ENCODE results near the gene MAPKAP1. TPM values are rescaled to one million over a fixed set of nuclear protein-coding genes. Genes with fewer than 3 reads are reported as not detected.
"Not testable (repeated sequence)": the region's sequence is repeated elsewhere in the genome, so short reads cannot be mapped to it uniquely, and the experiment has no call there.

The MAPKAP1 gene
- polyA plus RNA-seq, 3 donors: 39.9 to 57.5 (median 44.1) TPM

GRCh38 chr9:125579030-125579932 lies 127.7 kb downstream of the MAPKAP1 start:
- Histone ChIP-seq H3K9ac (ENCODE audit: insufficient read depth, low read length, poor library complexity, severe bottlenecking) (no peak overlapping the region), H2AFZ (ENCODE audit: insufficient read depth, low read depth, low read length, poor library complexity, severe bottlenecking) (no peak overlapping the region), H3K27me3 (ENCODE audit: control insufficient read depth in 2 of 2, insufficient read depth in 2 of 2, low read length in 2 of 2) (no peaks in the 10 kb centered on the region), H4K20me1 (ENCODE audit: insufficient read depth, low read length) (no peaks in the 10 kb centered on the region), H3K79me2 (ENCODE audit: insufficient read depth, low read length) (no peaks in the 10 kb centered on the region), H3K4me3 (replicated peaks in 1 of 3; ENCODE audit: low read depth in 2 of 3, low read length in 3 of 3) (no peak overlapping the region), H3K4me1 (ENCODE audit: control insufficient read depth in 1 of 2, insufficient read depth in 2 of 2, low read length in 2 of 2) (no peaks in the 10 kb centered on the region), H3K4me2 (replicated peaks; ENCODE audit: extremely low read depth, low read length, poor library complexity, severe bottlenecking) (no peak overlapping the region), H3K27ac (ENCODE audit: low read depth in 1 of 2, low read length in 2 of 2) (no peak overlapping the region), H3K36me3 (replicated peaks in 1 of 2; ENCODE audit: control insufficient read depth in 1 of 2, insufficient read depth in 2 of 2, low read length in 2 of 2) (peaks cover 10 to 39% of the 10 kb centered on the region in 2 donors), H3K9me3 (replicated peaks in 1 of 2; ENCODE audit: control insufficient read depth in 1 of 2, insufficient read depth in 1 of 2, low read length in 2 of 2) (no peaks in the 10 kb centered on the region)
- no peak overlapping the region for H3K4me3 Mint-ChIP-seq
- no peak for DNase-seq
- no peaks in the 10 kb centered on the region for H3K27me3 Mint-ChIP-seq (ENCODE audit: low read depth in 3 of 3)
- intact Hi-C loops (cut with micrococcal nuclease): no loop called here
- no peaks in the 10 kb centered on the region for H3K4me1 Mint-ChIP-seq
- WGBS (ENCODE audit: insufficient coverage): 100% methylated on average over 6 of the region's 12 CpGs
- peaks cover 0 to 14% (median 8%) of the 10 kb centered on the region in 7 donors for H3K9me3 Mint-ChIP-seq
- no peak for TF ChIP-seq CTCF (IDR thresholded peaks at IDR 0.05)
- no peak overlapping the region for H3K27ac Mint-ChIP-seq
- peaks cover 47 to 59% of the 10 kb centered on the region in 2 donors for H3K36me3 Mint-ChIP-seq

DNA sequence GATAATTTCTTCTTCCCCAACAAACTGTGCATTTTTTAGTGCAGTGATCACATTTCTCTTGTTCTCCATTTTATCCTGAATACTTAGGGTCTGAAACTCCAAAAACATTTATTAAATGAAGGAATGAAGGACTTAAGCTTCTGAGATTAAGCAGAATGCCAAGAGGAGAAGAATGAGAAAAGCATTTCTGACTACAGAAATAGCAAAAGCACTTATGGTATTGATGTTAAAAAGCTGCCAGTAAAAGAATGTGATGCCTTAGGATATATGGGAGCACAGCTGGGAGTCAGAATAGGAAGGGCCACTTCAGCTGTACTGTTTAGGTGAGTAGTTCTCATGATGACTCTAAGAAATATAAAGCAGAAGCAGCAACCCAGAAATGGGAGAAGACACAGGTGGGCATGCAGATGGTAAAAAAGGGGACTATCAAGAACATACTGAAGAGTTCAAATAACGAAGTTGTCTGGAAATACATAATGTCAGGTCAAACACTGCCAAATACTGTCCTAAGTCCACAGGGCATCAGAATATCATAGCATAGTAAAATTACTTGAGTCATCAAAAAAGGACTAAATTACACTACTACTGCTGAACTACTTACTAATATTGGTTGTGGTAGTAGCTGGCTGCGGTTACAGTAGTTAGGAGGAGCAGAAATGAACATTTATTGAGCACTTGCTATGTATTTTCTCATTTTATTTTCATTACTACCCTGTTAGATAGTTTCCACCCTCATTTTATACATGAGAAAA lies 132.7 kb downstream of the MAPKAP1 start:
- intact Hi-C loops (cut with micrococcal nuclease): no loop called here
- Mint-ChIP-seq H3K4me3 (no peak overlapping the region), H3K36me3 (peaks cover 21 to 41% of the 10 kb centered on the region in 2 donors), H3K27ac (no peak overlapping the region), H3K9me3 (peaks cover 8 to 27% (median 19%) of the 10 kb centered on the region in 7 donors), H3K4me1 (no peaks in the 10 kb centered on the region), H3K27me3 (ENCODE audit: low read depth in 3 of 3) (no peaks in the 10 kb centered on the region)
- DNase-seq: no peak
- no peak overlapping the region for H3K27ac ChIP-seq (ENCODE audit: low read depth in 1 of 2, low read length in 2 of 2)
- peaks cover 10 to 11% of the 10 kb centered on the region in 2 donors for H3K9me3 ChIP-seq (replicated peaks in 1 of 2; ENCODE audit: control insufficient read depth in 1 of 2, insufficient read depth in 1 of 2, low read length in 2 of 2)
- H3K79me2 ChIP-seq (ENCODE audit: insufficient read depth, low read length): no peaks in the 10 kb centered on the region
- H3K4me1 ChIP-seq (ENCODE audit: control insufficient read depth in 1 of 2, insufficient read depth in 2 of 2, low read length in 2 of 2): no peaks in the 10 kb centered on the region
- H2AFZ ChIP-seq (ENCODE audit: insufficient read depth, low read depth, low read length, poor library complexity, severe bottlenecking): no peak overlapping the region
- no peaks in the 10 kb centered on the region for H3K27me3 ChIP-seq (ENCODE audit: control insufficient read depth in 2 of 2, insufficient read depth in 2 of 2, low read length in 2 of 2)
- H3K4me3 ChIP-seq (replicated peaks in 1 of 3; ENCODE audit: low read depth in 2 of 3, low read length in 3 of 3): no peak overlapping the region
- H4K20me1 ChIP-seq (ENCODE audit: insufficient read depth, low read length): peaks cover 4% of the 10 kb centered on the region
- no peak overlapping the region for H3K9ac ChIP-seq (ENCODE audit: insufficient read depth, low read length, poor library complexity, severe bottlenecking)
- no CpG with 5 or more reads among the region's 2 CpGs for WGBS (ENCODE audit: insufficient coverage)
- no peak for TF ChIP-seq CTCF (IDR thresholded peaks at IDR 0.05)
- H3K36me3 ChIP-seq (replicated peaks in 1 of 2; ENCODE audit: control insufficient read depth in 1 of 2, insufficient read depth in 2 of 2, low read length in 2 of 2): peaks cover 0 to 35% of the 10 kb centered on the region in 2 donors
- no peak overlapping the region for H3K4me2 ChIP-seq (replicated peaks; ENCODE audit: extremely low read depth, low read length, poor library complexity, severe bottlenecking)

DNA sequence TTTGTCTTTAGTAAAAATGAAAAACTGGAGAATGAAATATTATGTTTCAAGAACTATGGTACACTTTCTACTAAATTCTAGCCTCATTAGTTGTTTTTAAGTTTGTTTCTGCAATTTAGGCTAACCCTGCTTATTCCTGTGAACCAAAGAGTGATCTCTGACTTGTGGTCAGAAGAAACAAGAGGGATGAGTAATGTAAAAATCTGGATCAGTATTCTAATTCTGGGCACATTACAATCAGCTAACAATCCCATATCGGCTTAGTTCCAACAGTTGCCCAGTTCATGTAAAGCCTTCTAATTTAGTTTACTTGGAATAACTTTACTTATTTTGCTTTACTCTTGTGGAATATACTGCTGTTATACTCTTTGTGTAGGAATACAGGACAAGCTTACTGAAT lies 134.5 kb downstream of the MAPKAP1 start:
- Mint-ChIP-seq H3K36me3 (peaks cover 22 to 33% of the 10 kb centered on the region in 2 donors), H3K9me3 (peaks cover 8 to 25% (median 19%) of the 10 kb centered on the region in 7 donors)
- H3K4me3 Mint-ChIP-seq; H3K4me3 ChIP-seq (replicated peaks in 1 of 3; ENCODE audit: low read depth in 2 of 3, low read length in 3 of 3); intact Hi-C loops (cut with micrococcal nuclease); H3K4me2 ChIP-seq (replicated peaks; ENCODE audit: extremely low read depth, low read length, poor library complexity, severe bottlenecking); H3K79me2 ChIP-seq (ENCODE audit: insufficient read depth, low read length); H3K4me1 Mint-ChIP-seq; H3K27me3 Mint-ChIP-seq (ENCODE audit: low read depth in 3 of 3); H3K27ac ChIP-seq (ENCODE audit: low read depth in 1 of 2, low read length in 2 of 2); H3K27ac Mint-ChIP-seq; H3K4me1 ChIP-seq (ENCODE audit: control insufficient read depth in 1 of 2, insufficient read depth in 2 of 2, low read length in 2 of 2); H2AFZ ChIP-seq (ENCODE audit: insufficient read depth, low read depth, low read length, poor library complexity, severe bottlenecking); DNase-seq; H4K20me1 ChIP-seq (ENCODE audit: insufficient read depth, low read length); H3K9ac ChIP-seq (ENCODE audit: insufficient read depth, low read length, poor library complexity, severe bottlenecking); H3K27me3 ChIP-seq (ENCODE audit: control insufficient read depth in 2 of 2, insufficient read depth in 2 of 2, low read length in 2 of 2): not testable (repeated sequence)
- no CpG with 5 or more reads among the region's 1 CpG for WGBS (ENCODE audit: insufficient coverage)
- H3K9me3 ChIP-seq (replicated peaks in 1 of 2; ENCODE audit: control insufficient read depth in 1 of 2, insufficient read depth in 1 of 2, low read length in 2 of 2): peaks cover 10 to 11% of the 10 kb centered on the region in 2 donors
- peaks cover 0 to 32% of the 10 kb centered on the region in 2 donors for H3K36me3 ChIP-seq (replicated peaks in 1 of 2; ENCODE audit: control insufficient read depth in 1 of 2, insufficient read depth in 2 of 2, low read length in 2 of 2)
